H9 (cell line): Measurements from ENCODE around the gene CCL26. TPM values are rescaled to one million over a fixed set of nuclear protein-coding genes. Genes with fewer than 3 reads are reported as not detected.

Experiments used
- DNase-seq: peaks from one replicate; pipeline ENCODE4 v3.0.0-alpha.2; 2017
- H2AFZ ChIP-seq: one replicate; pipeline ENCODE4 v1.6.1; 2013; ENCODE audit warnings: mild to moderate bottlenecking, low read length, control low read depth, moderate library complexity
- H2AK5ac ChIP-seq: 2 replicates; pipeline ENCODE4 v1.6.1; 2013; ENCODE audit warnings: low read length, control low read depth, mixed read lengths; ENCODE audit not compliant: insufficient read length
- H2BK120ac ChIP-seq: one replicate; pipeline ENCODE4 v1.6.1; 2013; ENCODE audit warnings: low read depth, mild to moderate bottlenecking, low read length, control low read depth, inconsistent platforms; ENCODE audit not compliant: poor library complexity, severe bottlenecking
- H2BK12ac ChIP-seq: 2 replicates; pipeline ENCODE4 v1.6.1; 2013; ENCODE audit warnings: low read length, control low read depth, mixed read lengths, low read depth; ENCODE audit not compliant: insufficient read length
- H2BK15ac ChIP-seq: 2 replicates; pipeline ENCODE4 v1.6.1; 2013; ENCODE audit warnings: low read depth, low read length, control low read depth
- H2BK20ac ChIP-seq: one replicate; pipeline ENCODE4 v1.6.1; 2013; ENCODE audit warnings: low read depth, mild to moderate bottlenecking, low read length, control low read depth, inconsistent platforms; ENCODE audit not compliant: poor library complexity, severe bottlenecking
- H2BK5ac ChIP-seq: 2 replicates; pipeline ENCODE4 v1.6.1; 2013; ENCODE audit warnings: low read length, control low read depth, mixed read lengths; ENCODE audit not compliant: insufficient read length
- H3K14ac ChIP-seq: 2 replicates; pipeline ENCODE4 v1.6.1; 2013; ENCODE audit warnings: low read length, control low read depth; ENCODE audit not compliant: insufficient read depth
- H3K18ac ChIP-seq: 2 replicates; pipeline ENCODE4 v1.6.1; 2013; ENCODE audit warnings: low read depth, mild to moderate bottlenecking, mixed read lengths, low read length, control low read depth; ENCODE audit not compliant: insufficient read length
- H3K23ac ChIP-seq: 2 replicates; pipeline ENCODE4 v1.6.1; 2013; ENCODE audit warnings: low read length, control low read depth, mixed read lengths, low read depth; ENCODE audit not compliant: insufficient read length
- H3K23me2 ChIP-seq: 2 replicates; pipeline ENCODE4 v1.6.1; 2013; ENCODE audit warnings: low read depth, mild to moderate bottlenecking, mixed read lengths, low read length, control low read depth; ENCODE audit not compliant: insufficient read length, poor library complexity, severe bottlenecking
- H3K27ac ChIP-seq: 2 replicates; pipeline ENCODE4 v1.5.1; 2013; ENCODE audit warnings: low read length, control low read depth, mixed read lengths, low read depth; ENCODE audit not compliant: insufficient read length
- H3K27me3 ChIP-seq: 2 replicates; pipeline ENCODE4 v1.6.1; 2013; ENCODE audit warnings: low read length, control low read depth, inconsistent platforms; ENCODE audit not compliant: insufficient read depth
- H3K4ac ChIP-seq: 2 replicates; pipeline ENCODE4 v1.6.1; 2013; ENCODE audit warnings: low read depth, mild to moderate bottlenecking, control low read depth, inconsistent platforms, low read length, moderate library complexity
- H3K4me1 ChIP-seq: 2 replicates; pipeline ENCODE4 v1.6.1; 2013; ENCODE audit warnings: low read length, control low read depth, inconsistent platforms; ENCODE audit not compliant: insufficient read depth
- H3K4me2 ChIP-seq: 2 replicates; pipeline ENCODE4 v1.6.1; 2013; ENCODE audit warnings: low read length, control low read depth, mixed read lengths; ENCODE audit not compliant: insufficient read length, insufficient read depth
- H3K56ac ChIP-seq: 2 replicates; pipeline ENCODE4 v1.6.1; 2013; ENCODE audit warnings: low read depth, mild to moderate bottlenecking, mixed read lengths, low read length, control low read depth; ENCODE audit not compliant: insufficient read length
- H3K79me1 ChIP-seq: 2 replicates; pipeline ENCODE4 v1.6.1; 2013; ENCODE audit warnings: low read depth, mild to moderate bottlenecking, moderate library complexity, low read length, control low read depth, inconsistent platforms; ENCODE audit not compliant: insufficient read depth, poor library complexity, severe bottlenecking
- H3K79me2 ChIP-seq: 2 replicates; pipeline ENCODE4 v1.6.1; 2013; ENCODE audit warnings: low read length, control low read depth, inconsistent platforms; ENCODE audit not compliant: insufficient read depth
- H3K9ac ChIP-seq: 2 replicates; pipeline ENCODE4 v1.6.1; 2013; ENCODE audit warnings: low read length, control low read depth, mixed read lengths; ENCODE audit not compliant: insufficient read length; ENCODE audit errors: extremely low read depth
- H3K9me3 ChIP-seq: one replicate; pipeline ENCODE4 v1.6.1; 2013; ENCODE audit warnings: low read depth, low read length, inconsistent platforms; ENCODE audit not compliant: control insufficient read depth
- H3T11ph ChIP-seq: one replicate; pipeline ENCODE4 v1.6.1; 2013; ENCODE audit warnings: mild to moderate bottlenecking, low read length, control low read depth, inconsistent platforms
- H4K20me1 ChIP-seq: one replicate; pipeline ENCODE4 v1.6.1; 2013; ENCODE audit not compliant: control insufficient read depth, insufficient read length, insufficient read depth
- H4K5ac ChIP-seq: 2 replicates; pipeline ENCODE4 v1.6.1; 2013; ENCODE audit warnings: low read depth, mild to moderate bottlenecking, mixed read lengths, low read length, control low read depth; ENCODE audit not compliant: insufficient read length
- H4K8ac ChIP-seq: replicated peaks from 2 replicates; pipeline ENCODE4 v1.6.1; 2013; ENCODE audit warnings: low read length, control low read depth, mixed read lengths, low read depth; ENCODE audit not compliant: insufficient read length
- H4K91ac ChIP-seq: 2 replicates; pipeline ENCODE4 v1.6.1; 2013; ENCODE audit warnings: low read depth, mild to moderate bottlenecking, moderate library complexity, mixed read lengths, low read length, control low read depth; ENCODE audit not compliant: insufficient read length
- H3K27ac Mint-ChIP-seq, 3 experiments: 2 replicates in 2 of 3; 3 replicates in 1 of 3; pipeline ENCODE4 v1.8.0; 2020 to 2021; ENCODE audit warnings: mixed read lengths in 3 of 3, mild to moderate bottlenecking in 1 of 3, moderate library complexity in 1 of 3
- H3K27me3 Mint-ChIP-seq: 2 replicates; pipeline ENCODE4 v1.8.0; 2021; ENCODE audit warnings: low read depth, mild to moderate bottlenecking, moderate library complexity, mixed read lengths
- H3K36me3 Mint-ChIP-seq, 3 experiments: 2 replicates in 2 of 3; 3 replicates in 1 of 3; pipeline ENCODE4 v1.8.0; 2020 to 2021; ENCODE audit warnings: low read depth in 3 of 3, mixed read lengths in 3 of 3; ENCODE audit not compliant: insufficient read depth in 1 of 3
- H3K4me1 Mint-ChIP-seq, 2 experiments: 2 replicates each; pipeline ENCODE4 v1.8.0; 2020; ENCODE audit warnings: mixed read lengths in 2 of 2
- H3K4me3 Mint-ChIP-seq, 2 experiments: 2 replicates in 1 of 2; 3 replicates in 1 of 2; pipeline ENCODE4 v1.8.0; 2020 to 2021; ENCODE audit warnings: mild to moderate bottlenecking in 2 of 2, mixed read lengths in 2 of 2, moderate library complexity in 1 of 2
- H3K9me3 Mint-ChIP-seq, 2 experiments: 2 replicates in 1 of 2; 3 replicates in 1 of 2; pipeline ENCODE4 v1.8.0; 2020; ENCODE audit warnings: mild to moderate bottlenecking in 2 of 2, mixed read lengths in 2 of 2, moderate library complexity in 1 of 2
- WGBS: extraction: QIAGEN DNeasy Blood & Tissue Kit; methylation state at CpG from one replicate; pipeline ENCODE4 v1.1.7; 2013; ENCODE audit warnings: missing lambda C conversion rate, low lambda C conversion rate, mixed read lengths; ENCODE audit not compliant: insufficient read length; ENCODE audit errors: extremely low coverage; 5-methylcytosine and 5-hydroxymethylcytosine counted together
- total RNA-seq: library from RNA; stranded (reverse); gene quantifications from 2 replicates; pipeline ENCODE4 v1.2.1, GENCODE V29; 2021
- TF ChIP-seq, protein P1 (sequence below): fragments of 200-600 bp; sonication (generic); conservative IDR thresholded peaks from 3 replicates; pipeline ENCODE4 v1.8.0; 2021; ENCODE audit warnings: antibody characterized with exemption, mild to moderate bottlenecking

CCL26 gene
- total RNA-seq, 1 experiment from 2014 or later: 9.3 TPM

DNA sequence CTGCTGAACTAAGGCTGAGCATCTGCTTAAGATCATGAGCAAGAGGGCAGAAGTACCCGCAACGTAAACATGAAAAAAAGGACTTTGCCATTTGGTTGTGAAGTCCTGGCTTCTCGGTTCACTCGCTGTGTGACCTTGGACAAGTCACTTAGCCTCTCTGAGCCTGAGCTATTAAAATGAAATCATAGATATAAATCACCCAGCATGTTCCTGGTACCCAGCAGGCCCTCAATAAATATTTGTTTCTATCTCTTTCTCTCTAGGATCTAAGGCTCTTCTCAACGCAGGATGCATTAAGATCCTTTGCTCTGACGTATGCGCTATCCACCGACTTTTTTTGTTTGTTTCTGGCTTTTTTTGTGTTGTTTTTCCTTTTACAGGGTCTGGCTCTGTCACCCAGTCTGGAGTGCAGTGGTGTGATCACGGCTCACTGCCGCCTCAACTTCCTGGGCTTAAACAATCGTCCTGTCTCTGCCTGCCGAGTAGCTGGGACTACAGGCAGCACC is 39.9 kb downstream of the CCL26 start:
- H3K4me3 Mint-ChIP-seq: no peak overlapping the region
- H3K4me2 ChIP-seq: no peak overlapping the region
- H3K23me2 ChIP-seq: no peaks in the 10 kb centered on the region
- no CpG with 5 or more reads among the region's 12 CpGs for whole genome bisulfite sequencing
- no peak overlapping the region for H3K14ac ChIP-seq
- no peaks in the 10 kb centered on the region for H3K9me3 ChIP-seq
- TF ChIP-seq, protein P1, sequence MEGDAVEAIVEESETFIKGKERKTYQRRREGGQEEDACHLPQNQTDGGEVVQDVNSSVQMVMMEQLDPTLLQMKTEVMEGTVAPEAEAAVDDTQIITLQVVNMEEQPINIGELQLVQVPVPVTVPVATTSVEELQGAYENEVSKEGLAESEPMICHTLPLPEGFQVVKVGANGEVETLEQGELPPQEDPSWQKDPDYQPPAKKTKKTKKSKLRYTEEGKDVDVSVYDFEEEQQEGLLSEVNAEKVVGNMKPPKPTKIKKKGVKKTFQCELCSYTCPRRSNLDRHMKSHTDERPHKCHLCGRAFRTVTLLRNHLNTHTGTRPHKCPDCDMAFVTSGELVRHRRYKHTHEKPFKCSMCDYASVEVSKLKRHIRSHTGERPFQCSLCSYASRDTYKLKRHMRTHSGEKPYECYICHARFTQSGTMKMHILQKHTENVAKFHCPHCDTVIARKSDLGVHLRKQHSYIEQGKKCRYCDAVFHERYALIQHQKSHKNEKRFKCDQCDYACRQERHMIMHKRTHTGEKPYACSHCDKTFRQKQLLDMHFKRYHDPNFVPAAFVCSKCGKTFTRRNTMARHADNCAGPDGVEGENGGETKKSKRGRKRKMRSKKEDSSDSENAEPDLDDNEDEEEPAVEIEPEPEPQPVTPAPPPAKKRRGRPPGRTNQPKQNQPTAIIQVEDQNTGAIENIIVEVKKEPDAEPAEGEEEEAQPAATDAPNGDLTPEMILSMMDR: no peak
- H2BK20ac ChIP-seq: no peak overlapping the region
- H2BK12ac ChIP-seq: no peak overlapping the region
- H4K20me1 ChIP-seq: no peaks in the 10 kb centered on the region
- peaks cover 13% of the 10 kb centered on the region; the same call in 1 of the 2 replicates for H3K4me1 ChIP-seq
- H3K9me3 Mint-ChIP-seq: no peaks in the 10 kb centered on the region; a peak in 1 of 5 replicates
- no peak overlapping the region for H3K27ac ChIP-seq
- H4K91ac ChIP-seq: no peak overlapping the region
- H3K9ac ChIP-seq: no peak overlapping the region
- H3K36me3 Mint-ChIP-seq: peaks cover 0 to 3% (median 0%) of the 10 kb centered on the region in 3 experiments; a peak in 1 of 7 replicates
- H2BK120ac ChIP-seq: no peak overlapping the region
- no peak overlapping the region for H3T11ph ChIP-seq
- H3K23ac ChIP-seq: no peak overlapping the region
- no peak overlapping the region for H3K4ac ChIP-seq
- H3K27ac Mint-ChIP-seq: no peak overlapping the region; a peak in 1 of 7 replicates
- DNase-seq: no peak
- H3K79me1 ChIP-seq: no peaks in the 10 kb centered on the region
- no peak overlapping the region for H4K5ac ChIP-seq
- peaks cover 3% of the 10 kb centered on the region for H3K27me3 Mint-ChIP-seq
- no peak overlapping the region for H3K56ac ChIP-seq
- H2BK5ac ChIP-seq: no peak overlapping the region
- H3K79me2 ChIP-seq: no peaks in the 10 kb centered on the region
- H3K27me3 ChIP-seq: no peaks in the 10 kb centered on the region
- no peak overlapping the region for H2AK5ac ChIP-seq
- no peak overlapping the region for H3K18ac ChIP-seq
- no peak overlapping the region for H2AFZ ChIP-seq
- H4K8ac ChIP-seq: no peak overlapping the region
- no peak overlapping the region for H2BK15ac ChIP-seq
- peaks cover 33 to 34% of the 10 kb centered on the region in 2 experiments for H3K4me1 Mint-ChIP-seq
